GM06990 (cell line): ENCODE data around the gene RBMXL2.

ENCODE experiments used
- DNase-seq: peaks from one replicate; pipeline ENCODE4 v3.0.0-alpha.2; 2011; ENCODE audit not compliant: insufficient read length; ENCODE audit errors: extremely low read depth
- H3K27me3 ChIP-seq: replicated peaks from 2 replicates; pipeline ENCODE4 v1.6.0; 2011; ENCODE audit warnings: low read length; ENCODE audit not compliant: control insufficient read depth, insufficient read depth
- H3K36me3 ChIP-seq: 2 replicates; pipeline ENCODE4 v1.5.1; 2011; ENCODE audit warnings: low read length; ENCODE audit not compliant: control insufficient read depth, insufficient read depth
- H3K4me3 ChIP-seq: replicated peaks from 2 replicates; pipeline ENCODE4 v1.5.1; 2011; ENCODE audit warnings: low read depth, mild to moderate bottlenecking, control low read depth, low read length
- TF ChIP-seq, protein P1 (sequence below): IDR thresholded peaks from 2 replicates; pipeline ENCODE4 v1.5.1; 2011; ENCODE audit warnings: low read length, control low read depth, mild to moderate bottlenecking, inconsistent platforms; ENCODE audit not compliant: insufficient read depth, poor library complexity, severe bottlenecking

The RBMXL2 gene

DNA sequence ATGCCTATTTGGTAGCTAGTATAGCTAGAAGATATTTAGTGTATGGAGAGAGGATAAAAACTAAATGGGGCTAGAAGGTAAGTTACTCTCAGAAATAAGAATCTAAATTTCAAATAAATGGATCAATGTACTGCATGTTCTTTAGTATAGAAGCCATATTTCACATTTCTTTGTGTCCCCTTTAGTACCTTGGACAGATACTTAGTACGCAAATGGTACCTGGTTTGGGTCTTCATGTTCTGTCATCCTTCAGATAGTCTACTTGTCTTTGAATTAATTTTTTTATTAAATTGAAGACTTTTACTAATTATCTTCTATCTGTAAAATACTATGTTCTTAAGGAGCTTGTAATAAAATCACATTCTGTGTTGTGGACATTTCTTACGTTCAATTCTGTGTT lies 26.3 kb upstream of the RBMXL2 start:
- TF ChIP-seq, protein P1, sequence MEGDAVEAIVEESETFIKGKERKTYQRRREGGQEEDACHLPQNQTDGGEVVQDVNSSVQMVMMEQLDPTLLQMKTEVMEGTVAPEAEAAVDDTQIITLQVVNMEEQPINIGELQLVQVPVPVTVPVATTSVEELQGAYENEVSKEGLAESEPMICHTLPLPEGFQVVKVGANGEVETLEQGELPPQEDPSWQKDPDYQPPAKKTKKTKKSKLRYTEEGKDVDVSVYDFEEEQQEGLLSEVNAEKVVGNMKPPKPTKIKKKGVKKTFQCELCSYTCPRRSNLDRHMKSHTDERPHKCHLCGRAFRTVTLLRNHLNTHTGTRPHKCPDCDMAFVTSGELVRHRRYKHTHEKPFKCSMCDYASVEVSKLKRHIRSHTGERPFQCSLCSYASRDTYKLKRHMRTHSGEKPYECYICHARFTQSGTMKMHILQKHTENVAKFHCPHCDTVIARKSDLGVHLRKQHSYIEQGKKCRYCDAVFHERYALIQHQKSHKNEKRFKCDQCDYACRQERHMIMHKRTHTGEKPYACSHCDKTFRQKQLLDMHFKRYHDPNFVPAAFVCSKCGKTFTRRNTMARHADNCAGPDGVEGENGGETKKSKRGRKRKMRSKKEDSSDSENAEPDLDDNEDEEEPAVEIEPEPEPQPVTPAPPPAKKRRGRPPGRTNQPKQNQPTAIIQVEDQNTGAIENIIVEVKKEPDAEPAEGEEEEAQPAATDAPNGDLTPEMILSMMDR = no peak
- Histone ChIP-seq H3K4me3 (no peak overlapping the region), H3K36me3 (no peaks in the 10 kb centered on the region), H3K27me3 (no peaks in the 10 kb centered on the region)
- DNase-seq = no peak

DNA sequence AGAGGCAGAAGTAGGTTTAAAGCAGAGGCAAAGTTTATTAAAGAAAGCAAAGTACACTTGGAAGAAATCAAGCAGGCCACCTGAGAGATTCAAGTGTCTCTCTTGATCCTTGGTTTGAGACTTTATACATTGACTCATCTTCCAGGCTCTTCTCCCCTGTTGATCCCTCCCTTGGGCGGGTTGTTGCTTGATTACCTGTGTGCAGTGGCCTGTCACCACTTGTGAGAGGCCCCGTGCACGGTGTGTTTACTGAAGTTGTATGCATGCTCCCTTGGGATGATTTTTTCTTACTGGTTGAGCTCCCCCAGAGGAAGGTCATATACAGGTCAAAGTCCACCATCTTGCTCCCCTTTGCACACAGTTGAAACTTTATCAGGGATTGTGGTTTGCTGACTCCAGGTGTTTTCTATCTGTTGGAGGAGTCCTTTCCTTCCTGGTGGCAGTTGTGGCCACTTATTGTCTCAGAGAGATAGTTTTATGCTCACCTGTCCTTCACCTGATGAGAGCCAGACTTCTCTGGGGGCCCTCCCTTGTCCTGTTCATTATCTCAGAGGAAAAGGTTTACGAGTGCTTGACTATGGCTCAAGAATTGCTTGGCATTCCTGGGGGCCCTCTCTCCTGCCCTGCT lies 16.3 kb upstream of the RBMXL2 start:
- Histone ChIP-seq H3K36me3 (no peaks in the 10 kb centered on the region), H3K27me3 (no peaks in the 10 kb centered on the region), H3K4me3 (no peak overlapping the region)
- TF ChIP-seq, protein P1 = no peak
- no peak for DNase-seq

DNA sequence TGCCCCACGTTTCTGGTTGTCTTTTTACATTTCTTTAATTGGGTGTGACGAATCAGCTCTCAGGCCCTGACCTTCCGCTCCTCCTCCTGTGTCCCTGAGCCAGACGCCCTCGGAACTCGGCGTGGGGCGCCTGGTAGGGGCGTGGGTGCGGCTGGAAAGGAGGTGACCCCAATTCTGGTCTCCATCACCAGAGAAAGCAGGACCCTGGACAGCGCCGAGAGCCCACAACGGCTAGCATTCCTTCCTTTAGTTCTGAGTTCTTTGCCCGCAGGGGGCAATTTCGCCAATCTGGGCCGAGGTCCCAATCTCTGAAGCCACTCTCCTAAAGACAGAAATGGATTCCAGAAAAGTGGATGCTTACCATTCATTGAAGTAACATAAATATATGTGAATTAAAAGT lies 11.7 kb upstream of the RBMXL2 start:
- DNase-seq = no peak
- Histone ChIP-seq H3K27me3 (no peaks in the 10 kb centered on the region), H3K4me3 (no peak overlapping the region), H3K36me3 (no peaks in the 10 kb centered on the region)
- TF ChIP-seq, protein P1 = no peak

DNA sequence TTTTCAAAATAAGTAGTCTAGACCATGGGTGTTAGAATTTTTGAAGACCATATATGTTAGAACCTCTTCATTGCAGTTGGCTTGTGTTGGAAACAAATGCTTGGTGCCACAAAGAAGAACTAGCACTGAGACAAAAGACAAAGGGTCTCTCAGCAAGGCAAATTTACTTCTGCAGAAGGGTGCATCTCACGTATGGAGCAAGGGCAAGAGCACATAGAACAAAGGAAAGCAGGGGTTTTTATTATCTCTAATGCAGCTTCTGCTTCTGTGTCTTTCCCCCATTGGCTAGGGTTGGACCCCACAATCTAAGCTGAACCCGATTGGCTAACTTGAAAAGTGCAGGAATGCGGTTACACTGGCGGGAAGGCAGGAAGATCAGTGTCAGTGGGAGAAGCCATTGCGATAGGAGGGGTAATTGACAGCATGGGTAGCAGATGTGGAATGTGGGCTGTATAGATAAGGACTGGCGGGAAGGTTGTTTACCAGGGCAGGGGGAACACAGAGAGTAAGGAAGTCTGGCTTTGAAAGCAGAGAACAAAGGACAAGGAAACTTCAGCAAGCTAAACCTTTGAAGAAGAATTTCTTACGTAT lies 9.2 kb upstream of the RBMXL2 start:
- TF ChIP-seq, protein P1 = no peak
- Histone ChIP-seq H3K36me3 (no peaks in the 10 kb centered on the region), H3K4me3 (no peak overlapping the region), H3K27me3 (no peaks in the 10 kb centered on the region)
- no peak for DNase-seq

GRCh38 chr11:7080900-7081299 lies 7.9 kb upstream of the RBMXL2 start:
- no peaks in the 10 kb centered on the region for H3K27me3 ChIP-seq
- H3K36me3 ChIP-seq = no peaks in the 10 kb centered on the region
- H3K4me3 ChIP-seq = no peak overlapping the region
- TF ChIP-seq, protein P1 = no peak
- DNase-seq = no peak
